ENCODE results near the gene PATJ. TPM values are rescaled to one million over a fixed set of nuclear protein-coding genes. Genes with fewer than 3 reads are reported as not detected.

Gene PATJ
- polyA plus RNA-seq, 1 experiment: 3.6 TPM

DNA sequence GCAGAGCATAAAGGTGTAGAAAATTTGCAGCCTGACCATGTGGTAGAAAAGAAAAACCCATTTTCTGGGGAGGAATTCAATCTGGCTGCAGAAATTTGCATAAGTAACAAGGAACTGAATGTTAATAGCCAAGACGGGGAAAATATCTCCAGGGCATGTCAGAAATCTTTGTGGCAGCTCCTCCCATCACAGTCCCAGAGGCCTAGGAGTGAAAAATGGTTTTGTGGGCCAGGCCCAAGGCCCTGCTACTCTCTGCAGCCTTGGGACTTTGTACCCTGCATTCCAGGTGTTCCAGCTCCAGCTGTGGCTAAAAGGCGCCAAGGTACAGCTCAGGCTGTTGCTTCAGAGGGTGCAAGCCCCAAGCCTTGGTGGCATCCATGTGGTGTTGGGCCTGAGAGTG lies 152.9 kb downstream of the PATJ start:
- Histone ChIP-seq H3K9me3 (ENCODE audit: control insufficient read depth, insufficient read depth, low read length) (no peaks in the 10 kb centered on the region), H3K27ac (ENCODE audit: low read depth, low read length) (no peak overlapping the region), H3K27me3 (ENCODE audit: control insufficient read depth, insufficient read depth, low read length) (no peaks in the 10 kb centered on the region), H3K4me3 (ENCODE audit: low read depth, low read length) (no peak overlapping the region)
- TF ChIP-seq, protein P1, sequence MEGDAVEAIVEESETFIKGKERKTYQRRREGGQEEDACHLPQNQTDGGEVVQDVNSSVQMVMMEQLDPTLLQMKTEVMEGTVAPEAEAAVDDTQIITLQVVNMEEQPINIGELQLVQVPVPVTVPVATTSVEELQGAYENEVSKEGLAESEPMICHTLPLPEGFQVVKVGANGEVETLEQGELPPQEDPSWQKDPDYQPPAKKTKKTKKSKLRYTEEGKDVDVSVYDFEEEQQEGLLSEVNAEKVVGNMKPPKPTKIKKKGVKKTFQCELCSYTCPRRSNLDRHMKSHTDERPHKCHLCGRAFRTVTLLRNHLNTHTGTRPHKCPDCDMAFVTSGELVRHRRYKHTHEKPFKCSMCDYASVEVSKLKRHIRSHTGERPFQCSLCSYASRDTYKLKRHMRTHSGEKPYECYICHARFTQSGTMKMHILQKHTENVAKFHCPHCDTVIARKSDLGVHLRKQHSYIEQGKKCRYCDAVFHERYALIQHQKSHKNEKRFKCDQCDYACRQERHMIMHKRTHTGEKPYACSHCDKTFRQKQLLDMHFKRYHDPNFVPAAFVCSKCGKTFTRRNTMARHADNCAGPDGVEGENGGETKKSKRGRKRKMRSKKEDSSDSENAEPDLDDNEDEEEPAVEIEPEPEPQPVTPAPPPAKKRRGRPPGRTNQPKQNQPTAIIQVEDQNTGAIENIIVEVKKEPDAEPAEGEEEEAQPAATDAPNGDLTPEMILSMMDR (IDR thresholded peaks at IDR 0.05; ENCODE audit: low read depth, low read length): no peak
- ChIA-PET POLR2A (no interaction called here), CTCF (no interaction called here)
- no peak for DNase-seq (ENCODE audit: low read depth, low spot score)

DNA sequence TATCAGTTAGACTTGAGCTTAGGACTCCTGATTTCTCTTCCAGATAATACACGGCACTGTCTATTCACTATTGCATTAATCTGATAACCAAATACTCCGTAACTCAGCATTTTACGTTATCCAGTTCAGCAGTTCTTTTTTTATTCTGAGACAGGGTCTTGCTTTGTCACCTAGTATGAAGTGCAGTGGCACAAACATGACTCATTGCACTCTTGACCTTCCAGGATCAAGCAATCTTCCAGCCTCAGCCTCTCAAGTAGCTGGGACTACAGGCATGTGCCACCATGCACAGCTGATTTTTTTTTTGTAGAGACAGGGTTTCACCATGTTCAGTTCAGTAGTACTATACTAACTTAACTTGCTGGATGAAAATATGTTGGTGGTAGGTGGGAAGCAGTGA lies 156.4 kb downstream of the PATJ start:
- no peak for DNase-seq (ENCODE audit: low read depth, low spot score)
- H3K27ac ChIP-seq (ENCODE audit: low read depth, low read length): no peak overlapping the region
- no peak overlapping the region for H3K4me3 ChIP-seq (ENCODE audit: low read depth, low read length)
- ChIA-PET POLR2A (no interaction called here), CTCF (no interaction called here)
- H3K27me3 ChIP-seq (ENCODE audit: control insufficient read depth, insufficient read depth, low read length): no peaks in the 10 kb centered on the region
- no peaks in the 10 kb centered on the region for H3K9me3 ChIP-seq (ENCODE audit: control insufficient read depth, insufficient read depth, low read length)
- TF ChIP-seq, protein P1 (IDR thresholded peaks at IDR 0.05; ENCODE audit: low read depth, low read length): no peak

DNA sequence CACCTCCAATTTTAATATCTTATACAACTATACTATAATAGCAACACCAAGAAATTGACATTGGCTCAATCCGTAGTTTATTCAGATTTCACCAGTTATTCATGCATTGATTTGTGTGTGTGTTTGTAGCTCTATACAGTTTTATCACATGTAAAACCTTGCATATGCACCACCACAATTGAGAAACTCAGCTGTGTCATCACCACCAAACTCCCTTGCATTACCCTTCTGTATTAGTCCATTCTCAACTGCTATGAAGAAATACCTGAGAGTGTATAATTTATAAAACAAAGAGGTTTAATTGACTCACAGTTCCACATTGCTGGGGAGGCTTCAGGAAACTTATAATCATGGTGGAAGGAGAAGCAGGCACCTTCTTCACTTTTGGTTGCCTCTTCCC lies 162.1 kb downstream of the PATJ start:
- ChIA-PET POLR2A (no interaction called here), CTCF (no interaction called here)
- TF ChIP-seq, protein P1 (IDR thresholded peaks at IDR 0.05; ENCODE audit: low read depth, low read length): no peak
- H3K9me3 ChIP-seq (ENCODE audit: control insufficient read depth, insufficient read depth, low read length): no peaks in the 10 kb centered on the region
- H3K27me3 ChIP-seq (ENCODE audit: control insufficient read depth, insufficient read depth, low read length): no peaks in the 10 kb centered on the region
- DNase-seq (ENCODE audit: low read depth, low spot score): no peak
- no peak overlapping the region for H3K4me3 ChIP-seq (ENCODE audit: low read depth, low read length)
- H3K27ac ChIP-seq (ENCODE audit: low read depth, low read length): no peak overlapping the region

DNA sequence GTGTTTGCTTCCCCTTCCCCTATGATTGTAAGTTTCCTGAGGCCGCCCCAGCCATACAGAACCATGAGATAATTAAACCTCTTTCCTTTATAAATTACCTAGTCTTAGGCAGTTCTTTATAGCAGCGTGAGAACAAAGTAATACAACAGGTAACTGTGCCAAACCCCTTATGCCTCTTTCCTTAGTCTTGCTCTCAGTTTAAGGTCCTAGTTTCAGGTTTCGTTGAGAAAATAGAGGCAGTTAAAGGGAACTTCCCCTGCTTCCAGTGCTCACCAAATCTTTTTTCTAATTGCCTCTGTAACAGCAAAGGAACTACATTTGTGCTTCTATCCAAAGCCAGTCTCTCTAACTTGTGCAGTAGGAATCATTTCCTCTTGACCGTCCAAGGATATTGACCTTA lies 164.8 kb downstream of the PATJ start:
- DNase-seq (ENCODE audit: low read depth, low spot score): no peak
- TF ChIP-seq, protein P1 (IDR thresholded peaks at IDR 0.05; ENCODE audit: low read depth, low read length): no peak
- POLR2A ChIA-PET: no interaction called here

DNA sequence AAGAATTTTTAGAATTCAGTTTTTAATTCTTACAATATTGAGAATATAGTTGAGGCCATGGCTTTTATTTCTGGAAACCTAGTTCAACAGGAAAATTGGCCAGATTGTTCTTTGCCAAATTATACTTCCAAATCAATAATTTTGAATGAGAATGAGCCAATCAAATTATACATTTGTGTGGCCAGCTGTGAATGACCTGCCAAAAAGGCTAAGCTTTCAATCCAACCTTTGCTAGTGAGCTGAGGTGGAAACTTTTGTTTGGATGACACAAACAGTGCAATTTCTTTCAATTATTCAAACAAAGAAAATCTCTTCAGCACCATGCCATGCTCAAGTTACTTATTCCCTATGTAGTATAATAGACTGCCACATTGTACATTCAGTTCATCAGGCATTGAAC lies 167.8 kb downstream of the PATJ start:
- H3K9me3 ChIP-seq (ENCODE audit: control insufficient read depth, insufficient read depth, low read length): no peaks in the 10 kb centered on the region
- CTCF ChIA-PET: no interaction called here
- TF ChIP-seq, protein P1 (IDR thresholded peaks at IDR 0.05; ENCODE audit: low read depth, low read length): no peak
- H3K27ac ChIP-seq (ENCODE audit: low read depth, low read length): no peak overlapping the region
- no peak for DNase-seq (ENCODE audit: low read depth, low spot score)
- no peaks in the 10 kb centered on the region for H3K27me3 ChIP-seq (ENCODE audit: control insufficient read depth, insufficient read depth, low read length)
- no peak overlapping the region for H3K4me3 ChIP-seq (ENCODE audit: low read depth, low read length)
- POLR2A ChIA-PET: no interaction called here

More for the DNA sequence above, 164.8 kb downstream of the PATJ start:
- Histone ChIP-seq H3K9me3 (ENCODE audit: control insufficient read depth, insufficient read depth, low read length) (no peaks in the 10 kb centered on the region), H3K27ac (ENCODE audit: low read depth, low read length) (no peak overlapping the region), H3K27me3 (ENCODE audit: control insufficient read depth, insufficient read depth, low read length) (no peaks in the 10 kb centered on the region), H3K4me3 (ENCODE audit: low read depth, low read length) (no peak overlapping the region)
- CTCF ChIA-PET: no interaction called here
